GM19023 (cell line): Measurements from ENCODE around the gene MANBA.
"Not testable (repeated sequence)": the region's sequence is repeated elsewhere in the genome, so short reads cannot be mapped to it uniquely, and the experiment has no call there.

Experiments
- ATAC-seq: cut with Tn5 transposase; IDR thresholded peaks from one replicate; pipeline ENCODE4 v1.9.1; 2021; ENCODE audit warnings: mild to moderate bottlenecking, moderate library complexity; ENCODE audit not compliant: unreplicated experiment

Gene MANBA

DNA sequence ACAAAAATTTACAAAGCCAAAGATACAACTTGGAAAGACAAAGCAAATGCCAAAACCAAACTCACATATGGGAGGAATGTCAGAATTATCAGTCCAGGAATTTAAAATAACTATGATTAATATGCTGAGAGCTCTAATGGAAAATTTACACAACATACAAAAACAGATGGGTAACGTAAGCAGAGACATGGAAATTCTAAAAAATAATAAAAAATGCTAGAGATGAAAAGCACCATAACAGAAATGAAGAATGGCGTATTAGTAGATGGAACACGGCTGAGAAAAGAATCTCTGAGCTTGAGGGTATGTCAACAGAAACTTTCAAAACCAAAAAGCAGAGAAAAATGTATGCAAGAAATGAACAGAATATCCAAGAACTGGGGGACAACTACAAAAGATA is 4.1 kb upstream of the MANBA start:
- no peak for ATAC-seq

DNA sequence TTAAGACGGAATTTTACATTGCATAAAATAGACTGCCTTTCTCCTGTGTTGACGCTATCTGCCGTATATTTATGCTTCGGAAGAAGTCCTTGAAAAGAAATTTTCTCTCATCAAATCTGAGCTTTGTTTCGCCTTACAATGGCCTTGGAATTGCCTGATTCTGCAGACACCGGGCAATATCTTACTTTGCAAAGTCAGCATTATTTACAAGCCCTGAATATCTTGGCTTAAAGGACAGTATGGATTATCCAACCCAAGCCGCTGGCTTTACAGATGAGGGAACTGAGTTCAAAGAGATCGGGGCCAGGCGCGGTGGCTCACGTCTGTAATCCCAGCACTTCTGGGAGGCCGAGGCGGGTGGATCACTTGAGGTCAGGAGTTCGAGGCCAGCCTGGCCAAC is 1.1 kb upstream of the MANBA start:
- ATAC-seq: no peak

GRCh38 chr4:102761296-102761701 is 531 bp upstream of the MANBA start:
- ATAC-seq: peak; percentile 13

- peak; percentile 53 for ATAC-seq
Measured at GRCh38 chr4:102759831-102760644, 730 bp downstream of the MANBA start.

GRCh38 chr4:102758241-102759160 is 2.3 kb downstream of the MANBA start:
- ATAC-seq: no peak

GRCh38 chr4:102757681-102758080 is 3.1 kb downstream of the MANBA start:
- ATAC-seq: no peak

GRCh38 chr4:102754044-102754443 is 6.7 kb downstream of the MANBA start:
- no peak for ATAC-seq

DNA sequence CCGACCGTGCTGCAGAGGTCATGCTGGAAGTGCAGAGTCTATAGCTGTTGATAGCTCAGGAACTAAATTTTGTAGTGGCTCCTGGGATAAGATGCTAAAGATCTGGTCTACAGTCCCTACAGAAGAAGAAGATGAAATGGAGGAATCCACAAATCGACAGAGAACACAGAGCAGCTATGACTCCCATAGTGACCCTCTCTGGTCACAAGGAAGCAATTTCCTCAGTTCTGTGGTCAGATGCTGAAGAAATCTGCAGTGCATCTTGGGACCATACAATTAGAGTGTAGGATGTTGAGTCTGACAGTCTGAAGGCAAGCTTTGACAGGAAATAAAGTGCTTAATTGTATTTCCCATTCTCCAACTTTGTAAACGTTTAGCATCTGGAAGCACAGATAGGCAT is 8.8 kb downstream of the MANBA start:
- ATAC-seq: no peak

DNA sequence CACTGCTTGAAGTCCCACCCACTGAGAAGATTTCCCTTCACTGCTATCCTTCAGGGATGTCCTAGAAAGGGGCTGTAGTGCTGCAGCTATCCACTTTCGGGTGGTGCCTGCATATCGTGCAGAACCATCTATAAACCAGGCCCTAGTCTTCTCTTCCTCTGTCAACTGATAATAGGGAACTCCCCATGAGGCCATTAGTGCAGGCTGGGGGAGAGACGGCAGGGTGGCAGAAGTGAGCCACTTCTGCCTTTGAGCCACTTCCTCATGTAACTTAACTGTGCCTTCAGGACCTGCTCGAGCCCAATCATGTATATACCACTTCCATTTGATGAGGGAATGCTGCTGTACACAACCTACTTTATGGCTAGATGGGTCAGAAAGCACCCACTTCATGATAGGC is 17.4 kb downstream of the MANBA start:
- peak; percentile 100 for ATAC-seq

GRCh38 chr4:102738802-102739201 is 22.0 kb downstream of the MANBA start:
- not testable (repeated sequence) for ATAC-seq

- no peak for ATAC-seq
Measured at GRCh38 chr4:102736636-102737549, 23.9 kb downstream of the MANBA start.

- ATAC-seq: no peak
Measured at GRCh38 chr4:102735582-102735981, 25.2 kb downstream of the MANBA start.

DNA sequence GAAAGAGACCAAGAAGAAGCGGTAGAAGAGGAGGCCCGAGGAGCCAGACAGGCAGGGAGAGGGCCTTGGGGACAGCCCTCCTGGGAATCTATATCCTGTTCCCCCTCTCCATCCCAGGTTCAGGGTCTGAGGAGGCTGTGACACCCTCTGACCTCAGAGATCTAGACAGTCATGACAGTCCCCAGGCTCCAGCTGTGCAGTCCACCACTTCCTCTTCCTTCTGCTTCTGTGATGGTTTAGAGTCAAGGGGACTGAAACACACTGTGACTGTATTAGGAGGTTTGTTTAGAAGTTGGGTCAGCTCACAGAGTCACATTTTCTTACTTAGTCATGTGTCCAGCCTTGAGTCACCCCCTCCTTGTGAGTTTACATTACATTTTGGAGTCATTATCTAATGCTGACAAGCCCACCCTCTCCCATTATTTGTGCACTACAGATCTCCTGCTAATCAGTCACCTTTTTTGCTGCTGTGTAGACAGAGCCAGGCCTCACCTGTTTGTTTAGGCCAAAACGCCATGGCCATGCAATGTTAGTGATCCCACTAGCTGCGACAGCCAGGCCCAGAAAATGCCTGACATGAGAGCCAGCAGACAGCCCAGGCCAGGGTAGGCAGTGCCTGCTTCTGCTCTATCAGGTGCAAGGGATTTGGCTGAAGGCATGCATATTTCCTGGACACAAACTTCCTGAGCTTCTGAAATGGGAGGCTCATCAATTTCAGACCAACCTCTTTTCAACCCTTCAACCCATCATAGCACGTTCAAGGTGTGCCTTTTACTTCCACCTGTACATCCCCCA is 26.0 kb downstream of the MANBA start:
- peak; percentile 99 for ATAC-seq

DNA sequence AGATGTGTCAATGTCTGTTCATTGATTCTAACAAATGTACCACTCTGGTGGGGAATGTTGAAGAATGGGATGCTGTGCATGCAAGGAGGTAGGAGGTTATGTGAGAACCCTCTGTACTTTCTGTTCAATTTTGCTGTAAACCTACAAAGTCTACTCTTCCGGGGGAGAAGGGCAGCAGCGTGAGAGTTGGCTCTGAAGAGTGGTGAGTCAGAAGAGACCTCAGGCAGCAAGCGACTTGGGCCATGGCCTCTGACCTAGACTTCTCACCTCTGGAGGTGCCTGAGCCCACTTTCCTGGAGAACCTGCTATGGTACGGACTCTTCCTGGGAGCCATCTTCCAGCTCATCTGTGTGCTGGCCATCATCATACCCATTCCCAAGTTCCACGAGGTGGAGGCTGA is 26.7 kb downstream of the MANBA start:
- peak; percentile 14 for ATAC-seq

DNA sequence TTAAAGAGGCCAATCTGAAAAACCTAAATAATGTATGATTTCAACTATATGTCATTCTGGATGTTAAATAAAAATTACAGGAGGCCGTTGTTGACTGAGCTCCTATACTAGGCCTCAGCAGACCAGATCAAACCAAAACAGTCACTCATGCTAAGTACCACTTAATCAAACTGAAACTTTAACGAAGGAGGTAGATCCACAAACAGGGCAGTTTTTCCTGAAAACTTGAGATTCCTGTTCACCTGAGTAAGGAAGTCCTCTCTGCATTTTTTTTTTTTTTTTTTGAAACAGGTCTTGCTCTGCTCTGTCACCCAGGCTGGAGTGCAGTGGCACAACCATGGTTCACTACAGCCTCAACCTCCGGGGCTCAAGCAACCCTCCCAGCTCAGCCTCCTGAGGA is 27.7 kb downstream of the MANBA start:
- no peak for ATAC-seq

GRCh38 chr4:102732678-102733077 is 28.1 kb downstream of the MANBA start:
- ATAC-seq: no peak

DNA sequence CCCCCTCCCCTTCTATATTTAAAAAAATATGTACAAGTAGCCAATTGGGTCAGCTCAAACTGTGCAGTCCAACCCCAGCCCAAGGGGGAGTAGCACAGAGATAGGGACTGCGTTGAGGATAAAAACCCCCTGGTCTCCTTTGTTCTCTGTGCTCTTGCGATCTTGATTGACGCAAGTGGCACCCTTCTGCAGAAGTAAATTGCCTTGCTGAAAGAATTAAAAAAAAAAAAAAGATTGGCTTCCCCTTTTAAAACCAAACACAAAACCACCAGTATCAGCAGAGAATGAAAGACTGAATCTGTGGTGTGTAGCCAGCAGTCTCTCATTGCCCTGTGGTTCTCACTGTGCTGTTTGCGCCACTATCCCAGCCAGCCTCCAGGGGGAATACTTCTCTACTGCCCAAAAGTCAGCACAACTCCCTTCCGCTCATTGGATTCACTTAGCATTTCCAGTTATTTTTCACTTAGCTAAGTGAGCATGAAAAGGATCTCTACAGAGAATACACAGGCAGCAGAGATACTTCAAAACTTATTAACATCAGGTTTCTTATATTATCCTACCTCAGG is 29.7 kb downstream of the MANBA start:
- ATAC-seq: no peak

- ATAC-seq: not testable (repeated sequence)
Measured at GRCh38 chr4:102729486-102729885, 31.3 kb downstream of the MANBA start.

DNA sequence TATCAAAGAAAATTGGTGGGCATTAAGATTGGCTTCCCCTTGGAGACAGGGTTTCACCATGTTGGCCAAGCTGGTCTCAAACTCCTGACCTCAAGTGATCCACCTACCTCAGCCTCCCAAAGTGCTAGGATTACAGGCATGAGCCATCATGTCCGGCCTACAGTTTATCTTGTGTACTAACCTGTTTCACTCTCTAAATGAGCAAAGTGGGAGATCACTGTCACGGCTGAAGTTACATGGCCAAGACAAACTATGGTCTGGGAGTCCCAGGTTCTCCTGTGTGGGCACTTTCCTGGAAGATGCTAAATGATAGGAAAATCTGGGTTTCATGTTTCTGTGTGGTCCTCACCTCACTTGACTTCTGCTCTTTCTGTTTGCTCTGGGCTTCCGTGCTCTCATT is 33.8 kb downstream of the MANBA start:
- not testable (repeated sequence) for ATAC-seq

- ATAC-seq: no peak
Measured at GRCh38 chr4:102726068-102726467, 34.7 kb downstream of the MANBA start.
